ENCODE measurements around the gene RHBDD3. TPM values are rescaled to one million over a fixed set of nuclear protein-coding genes. Genes with fewer than 3 reads are reported as not detected.

Gene RHBDD3
- total RNA-seq, 1 donor from 2014 or later, result 58.0 TPM

DNA sequence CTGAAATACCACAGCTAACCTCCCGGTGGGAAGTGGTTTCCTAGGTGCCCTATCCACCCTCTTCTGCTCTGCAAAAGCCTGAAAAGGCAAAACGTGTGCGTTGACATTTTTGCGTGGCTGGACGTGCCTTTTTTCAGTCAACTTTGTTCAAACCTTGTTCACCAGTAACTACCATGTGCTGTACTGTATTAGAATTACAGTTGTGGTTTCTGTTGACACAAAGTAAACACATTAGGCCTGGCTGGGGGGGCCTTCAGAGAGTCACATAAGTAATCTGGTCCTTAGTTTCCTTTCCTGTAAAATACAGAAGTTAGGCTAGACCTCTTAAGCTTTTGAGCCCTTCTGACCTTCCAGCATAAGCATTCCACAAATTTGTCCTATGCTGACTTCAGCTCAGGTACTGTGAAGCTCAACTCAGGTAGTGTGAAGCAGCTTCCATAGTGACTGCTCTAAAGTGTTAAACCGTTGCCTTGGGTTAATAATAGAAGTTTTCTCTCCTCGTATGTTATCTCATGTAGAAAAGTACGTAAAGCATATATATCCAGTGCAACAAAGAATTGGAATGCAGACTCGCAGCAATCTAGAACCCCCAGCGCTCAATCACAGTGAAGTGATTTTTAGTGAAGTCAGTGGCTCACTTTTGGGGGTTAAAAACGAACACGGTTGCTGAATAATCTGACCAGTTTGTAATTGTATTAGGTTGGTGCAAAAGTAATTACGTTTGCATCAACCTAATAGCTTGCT is 2.1 kb upstream of the RHBDD3 start:
- H3K27me3 Mint-ChIP-seq (ENCODE audit: low read depth), result no peaks in the 10 kb centered on the region
- peak overlapping the region; percentile 96 for H3K27ac Mint-ChIP-seq
- TF ChIP-seq, protein P1, sequence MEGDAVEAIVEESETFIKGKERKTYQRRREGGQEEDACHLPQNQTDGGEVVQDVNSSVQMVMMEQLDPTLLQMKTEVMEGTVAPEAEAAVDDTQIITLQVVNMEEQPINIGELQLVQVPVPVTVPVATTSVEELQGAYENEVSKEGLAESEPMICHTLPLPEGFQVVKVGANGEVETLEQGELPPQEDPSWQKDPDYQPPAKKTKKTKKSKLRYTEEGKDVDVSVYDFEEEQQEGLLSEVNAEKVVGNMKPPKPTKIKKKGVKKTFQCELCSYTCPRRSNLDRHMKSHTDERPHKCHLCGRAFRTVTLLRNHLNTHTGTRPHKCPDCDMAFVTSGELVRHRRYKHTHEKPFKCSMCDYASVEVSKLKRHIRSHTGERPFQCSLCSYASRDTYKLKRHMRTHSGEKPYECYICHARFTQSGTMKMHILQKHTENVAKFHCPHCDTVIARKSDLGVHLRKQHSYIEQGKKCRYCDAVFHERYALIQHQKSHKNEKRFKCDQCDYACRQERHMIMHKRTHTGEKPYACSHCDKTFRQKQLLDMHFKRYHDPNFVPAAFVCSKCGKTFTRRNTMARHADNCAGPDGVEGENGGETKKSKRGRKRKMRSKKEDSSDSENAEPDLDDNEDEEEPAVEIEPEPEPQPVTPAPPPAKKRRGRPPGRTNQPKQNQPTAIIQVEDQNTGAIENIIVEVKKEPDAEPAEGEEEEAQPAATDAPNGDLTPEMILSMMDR (IDR thresholded peaks at IDR 0.05; ENCODE audit: unreplicated experiment), result no peak
- H3K9me3 Mint-ChIP-seq, result no peaks in the 10 kb centered on the region
- H3K36me3 Mint-ChIP-seq, result peaks cover 16% of the 10 kb centered on the region
- H3K4me1 Mint-ChIP-seq, result peaks cover 56% of the 10 kb centered on the region
- H3K4me3 Mint-ChIP-seq, result peak overlapping the region; percentile 92
- DNase-seq (ENCODE audit: low spot score in 2 of 2, unreplicated experiment in 2 of 2), result no peak

DNA sequence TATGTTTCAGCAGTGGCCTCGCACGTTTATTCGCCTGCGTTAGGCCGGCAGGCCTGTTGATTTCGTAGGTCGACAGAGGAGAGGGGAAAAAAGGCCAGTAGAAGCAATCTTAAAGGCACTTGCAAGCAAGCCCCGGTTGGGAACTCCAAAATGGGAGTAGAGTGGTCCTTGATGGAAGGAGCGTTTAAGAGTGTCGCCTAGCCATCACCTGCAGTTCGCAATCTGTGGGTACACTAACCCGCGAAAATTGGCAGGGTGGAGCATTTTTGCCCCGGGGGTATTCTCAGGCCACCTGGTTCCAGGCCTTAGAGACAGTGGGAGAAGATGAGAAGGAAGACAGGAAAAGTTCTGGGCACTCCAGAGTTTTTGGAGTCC is 1.4 kb upstream of the RHBDD3 start:
- H3K4me3 Mint-ChIP-seq, result peak overlapping the region; percentile 92
- peaks cover 53% of the 10 kb centered on the region for H3K4me1 Mint-ChIP-seq
- peak overlapping the region; percentile 96 for H3K27ac Mint-ChIP-seq
- DNase-seq (ENCODE audit: low spot score in 2 of 2, unreplicated experiment in 2 of 2), result no peak
- TF ChIP-seq, protein P1 (IDR thresholded peaks at IDR 0.05; ENCODE audit: unreplicated experiment), result no peak
- no peaks in the 10 kb centered on the region for H3K9me3 Mint-ChIP-seq
- no peaks in the 10 kb centered on the region for H3K27me3 Mint-ChIP-seq (ENCODE audit: low read depth)
- H3K36me3 Mint-ChIP-seq, result peaks cover 12% of the 10 kb centered on the region

DNA sequence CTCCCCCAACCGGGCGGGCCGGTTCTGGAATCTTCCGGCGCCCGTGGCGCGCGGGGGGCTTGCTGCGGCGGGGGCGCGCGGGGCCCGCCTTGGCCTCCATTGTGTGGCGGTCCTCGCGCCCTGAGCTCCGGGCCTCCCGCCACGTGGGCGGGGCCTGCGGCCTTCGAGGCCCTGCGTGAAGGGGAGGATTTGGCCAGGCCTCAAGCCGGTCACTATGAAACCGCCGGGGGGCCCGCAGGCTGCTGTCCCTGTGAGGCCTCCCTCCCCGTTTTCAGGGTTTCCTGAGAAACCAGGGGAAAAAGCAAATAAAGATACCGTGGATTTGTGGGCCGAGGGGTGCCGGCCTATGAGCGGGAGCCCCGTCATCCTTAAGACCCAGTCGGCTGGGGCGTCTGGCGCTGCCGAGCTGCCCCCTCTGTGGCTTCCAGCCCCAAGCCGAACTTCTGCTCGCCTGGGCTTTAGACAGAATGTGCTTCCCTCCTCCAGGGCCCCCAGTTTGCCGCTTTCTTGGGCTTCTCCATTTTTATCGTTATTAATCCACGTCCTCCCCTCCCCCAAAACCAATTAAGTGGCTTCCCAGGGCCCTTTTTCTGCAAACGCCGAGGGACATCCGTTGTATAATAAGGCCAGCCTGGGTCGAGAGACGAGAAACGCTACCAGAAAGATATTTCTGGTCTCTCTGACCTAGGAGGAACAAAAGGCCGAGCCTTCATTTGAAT is 889 bp upstream of the RHBDD3 start:
- Mint-ChIP-seq H3K4me3 (peak overlapping the region; percentile 92), H3K27ac (peak overlapping the region; percentile 99), H3K36me3 (peaks cover 9% of the 10 kb centered on the region), H3K27me3 (ENCODE audit: low read depth) (no peaks in the 10 kb centered on the region), H3K9me3 (no peaks in the 10 kb centered on the region), H3K4me1 (peaks cover 53% of the 10 kb centered on the region)
- no peak for DNase-seq (ENCODE audit: low spot score in 2 of 2, unreplicated experiment in 2 of 2)
- TF ChIP-seq, protein P1 (IDR thresholded peaks at IDR 0.05; ENCODE audit: unreplicated experiment), result no peak

DNA sequence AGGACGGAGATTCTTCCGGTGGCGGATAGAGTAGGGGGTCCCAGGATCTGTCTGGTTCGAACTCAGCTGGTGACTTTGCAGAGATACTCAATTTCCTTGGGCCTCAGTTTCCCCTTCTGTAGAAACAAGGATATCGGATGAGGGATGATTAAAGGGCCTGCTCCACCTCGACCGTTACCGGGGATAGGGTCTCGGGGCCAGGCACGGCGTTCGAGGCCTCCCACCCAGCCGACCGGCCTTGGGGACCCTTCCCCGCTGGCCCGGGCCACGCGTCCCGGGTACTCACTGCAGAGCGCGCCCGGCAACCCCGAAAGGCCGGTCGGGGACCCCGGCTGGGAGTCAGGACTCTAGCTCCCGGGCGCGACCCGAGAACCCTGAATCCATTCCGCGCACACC is 321 bp downstream of the RHBDD3 start:
- TF ChIP-seq, protein P1 (IDR thresholded peaks at IDR 0.05; ENCODE audit: unreplicated experiment), result no peak
- H3K36me3 Mint-ChIP-seq, result peaks cover 3% of the 10 kb centered on the region
- peak overlapping the region; percentile 92 for H3K4me3 Mint-ChIP-seq
- DNase-seq (ENCODE audit: low spot score in 2 of 2, unreplicated experiment in 2 of 2), result no peak
- peak overlapping the region; percentile 99 for H3K27ac Mint-ChIP-seq
- no peaks in the 10 kb centered on the region for H3K9me3 Mint-ChIP-seq
- H3K4me1 Mint-ChIP-seq, result peaks cover 46% of the 10 kb centered on the region
- no peaks in the 10 kb centered on the region for H3K27me3 Mint-ChIP-seq (ENCODE audit: low read depth)

DNA sequence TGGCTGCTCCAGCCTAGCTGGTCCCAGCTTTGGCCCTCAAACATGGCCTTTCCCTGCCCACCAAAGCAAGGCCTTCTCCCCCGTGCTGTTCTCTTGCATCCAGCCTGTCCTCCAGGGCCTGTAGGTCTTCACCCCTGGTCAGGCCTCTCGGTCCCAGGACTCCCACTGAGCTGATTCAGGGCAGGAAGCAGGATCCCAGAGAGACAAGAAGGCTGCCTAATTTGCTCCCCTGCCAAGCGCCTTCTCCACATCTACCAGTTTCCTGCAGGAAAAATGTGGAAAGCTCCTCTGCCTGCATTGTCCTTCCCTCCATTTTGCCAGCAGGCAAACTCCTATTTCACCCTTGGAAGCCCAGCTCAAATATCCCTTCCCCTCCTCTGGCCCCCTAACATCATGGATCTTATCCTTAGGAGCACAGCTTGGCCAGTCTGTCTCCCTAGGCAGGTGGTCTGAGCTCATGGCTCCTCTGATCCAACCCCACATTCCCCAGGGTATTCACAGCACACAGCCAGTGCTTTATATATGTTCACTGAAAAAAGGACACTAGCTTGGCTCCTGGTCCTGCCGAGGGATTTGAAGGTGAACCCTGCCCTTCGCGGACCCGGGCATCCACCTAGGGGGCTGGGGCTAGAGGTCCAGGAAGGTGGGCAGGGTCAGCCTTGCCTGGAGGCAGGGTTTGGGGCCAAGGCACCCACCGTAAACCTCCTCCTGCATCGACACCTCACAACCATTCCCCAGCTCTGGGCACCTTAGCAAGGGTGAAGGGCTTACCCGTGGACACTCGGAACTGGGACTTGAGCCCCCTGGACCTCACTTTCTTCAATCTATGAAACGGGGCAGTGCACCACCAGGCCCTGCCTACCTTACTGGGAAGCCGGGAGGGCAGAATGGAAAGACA is 968 bp downstream of the RHBDD3 start:
- H3K27me3 Mint-ChIP-seq (ENCODE audit: low read depth), result no peaks in the 10 kb centered on the region
- peak overlapping the region; percentile 92 for H3K4me3 Mint-ChIP-seq
- peaks cover 40% of the 10 kb centered on the region for H3K4me1 Mint-ChIP-seq
- DNase-seq (ENCODE audit: low spot score in 2 of 2, unreplicated experiment in 2 of 2), result no peak
- peaks cover 3% of the 10 kb centered on the region for H3K36me3 Mint-ChIP-seq
- H3K27ac Mint-ChIP-seq, result peak overlapping the region; percentile 95
- TF ChIP-seq, protein P1 (IDR thresholded peaks at IDR 0.05; ENCODE audit: unreplicated experiment), result no peak
- no peaks in the 10 kb centered on the region for H3K9me3 Mint-ChIP-seq

Measured in mesothelial cell of epicardium (in vitro differentiated cells).